ENCODE data around the gene MOCS3. TPM values are rescaled to one million over a fixed set of nuclear protein-coding genes. Genes with fewer than 3 reads are reported as not detected.

The MOCS3 gene
- total RNA-seq, 1 experiment from 2014 or later: 6.0 TPM

DNA sequence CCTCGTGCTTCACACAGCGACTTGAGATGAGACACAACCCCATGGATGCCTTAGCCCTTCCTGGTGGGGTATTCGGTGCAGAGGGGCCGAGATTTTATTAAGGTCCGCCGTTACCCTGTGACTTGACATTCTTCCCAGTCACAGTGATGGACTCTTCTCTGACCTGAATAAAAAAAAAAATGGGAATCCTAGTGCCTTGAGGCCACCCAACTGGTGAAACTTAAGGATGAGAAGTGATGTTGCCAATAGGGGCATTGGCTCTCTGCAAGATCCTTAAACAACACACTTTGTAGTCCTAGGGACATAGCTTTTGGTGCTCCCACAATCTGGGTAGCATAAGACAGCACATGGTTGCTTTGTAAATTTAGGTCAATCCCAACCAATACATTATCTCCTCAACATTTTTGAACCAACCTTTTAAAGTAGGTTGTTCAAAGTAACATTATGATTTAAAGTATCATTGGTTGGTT is 26.6 kb upstream of the MOCS3 start:
- peaks cover 61% of the 10 kb centered on the region for H3K36me3 Mint-ChIP-seq

DNA sequence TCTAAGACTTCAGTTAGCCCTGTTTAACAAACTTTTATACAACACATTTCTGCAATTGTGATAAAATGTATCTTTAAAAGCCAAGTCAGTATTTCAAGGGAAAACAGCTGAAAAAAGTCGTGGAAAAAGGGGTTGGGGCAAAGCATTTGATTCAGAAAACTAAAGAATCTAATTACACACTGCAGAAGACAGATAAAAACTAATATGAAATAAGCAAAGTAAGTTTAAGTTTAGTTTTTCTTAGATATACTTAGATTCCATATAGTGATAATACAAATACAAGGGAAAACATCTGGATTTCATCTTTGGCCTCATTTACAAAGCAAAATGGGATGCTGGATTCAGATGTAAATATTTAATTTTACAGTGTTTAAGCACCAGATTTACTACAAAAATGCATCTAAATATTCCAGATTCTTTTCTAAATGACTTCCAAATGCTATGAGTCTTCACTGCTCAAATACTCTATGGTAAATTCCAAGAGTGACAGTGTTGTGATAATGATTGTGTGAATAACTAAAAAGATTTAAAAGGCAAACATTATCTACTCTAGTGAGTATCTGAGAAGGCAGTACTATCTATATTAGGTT is 25.8 kb upstream of the MOCS3 start:
- TF ChIP-seq, protein P1, sequence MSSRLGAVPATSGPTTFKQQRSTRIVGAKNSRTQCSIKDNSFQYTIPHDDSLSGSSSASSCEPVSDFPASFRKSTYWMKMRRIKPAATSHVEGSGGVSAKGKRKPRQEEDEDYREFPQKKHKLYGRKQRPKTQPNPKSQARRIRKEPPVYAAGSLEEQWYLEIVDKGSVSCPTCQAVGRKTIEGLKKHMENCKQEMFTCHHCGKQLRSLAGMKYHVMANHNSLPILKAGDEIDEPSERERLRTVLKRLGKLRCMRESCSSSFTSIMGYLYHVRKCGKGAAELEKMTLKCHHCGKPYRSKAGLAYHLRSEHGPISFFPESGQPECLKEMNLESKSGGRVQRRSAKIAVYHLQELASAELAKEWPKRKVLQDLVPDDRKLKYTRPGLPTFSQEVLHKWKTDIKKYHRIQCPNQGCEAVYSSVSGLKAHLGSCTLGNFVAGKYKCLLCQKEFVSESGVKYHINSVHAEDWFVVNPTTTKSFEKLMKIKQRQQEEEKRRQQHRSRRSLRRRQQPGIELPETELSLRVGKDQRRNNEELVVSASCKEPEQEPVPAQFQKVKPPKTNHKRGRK (CRISPR knock-in tag; IDR thresholded peaks at IDR 0.05; ENCODE audit: borderline replicate concordance): no peak
- TF ChIP-seq, protein P2, sequence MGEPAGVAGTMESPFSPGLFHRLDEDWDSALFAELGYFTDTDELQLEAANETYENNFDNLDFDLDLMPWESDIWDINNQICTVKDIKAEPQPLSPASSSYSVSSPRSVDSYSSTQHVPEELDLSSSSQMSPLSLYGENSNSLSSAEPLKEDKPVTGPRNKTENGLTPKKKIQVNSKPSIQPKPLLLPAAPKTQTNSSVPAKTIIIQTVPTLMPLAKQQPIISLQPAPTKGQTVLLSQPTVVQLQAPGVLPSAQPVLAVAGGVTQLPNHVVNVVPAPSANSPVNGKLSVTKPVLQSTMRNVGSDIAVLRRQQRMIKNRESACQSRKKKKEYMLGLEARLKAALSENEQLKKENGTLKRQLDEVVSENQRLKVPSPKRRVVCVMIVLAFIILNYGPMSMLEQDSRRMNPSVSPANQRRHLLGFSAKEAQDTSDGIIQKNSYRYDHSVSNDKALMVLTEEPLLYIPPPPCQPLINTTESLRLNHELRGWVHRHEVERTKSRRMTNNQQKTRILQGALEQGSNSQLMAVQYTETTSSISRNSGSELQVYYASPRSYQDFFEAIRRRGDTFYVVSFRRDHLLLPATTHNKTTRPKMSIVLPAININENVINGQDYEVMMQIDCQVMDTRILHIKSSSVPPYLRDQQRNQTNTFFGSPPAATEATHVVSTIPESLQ (CRISPR knock-in tag; IDR thresholded peaks at IDR 0.05): no peak
- TF ChIP-seq GTF2I (CRISPR knock-in tag; conservative IDR thresholded peaks at IDR 0.05) (no peak), CREB1 (CRISPR knock-in tag; IDR thresholded peaks at IDR 0.05) (no peak), TP53 (CRISPR knock-in tag; IDR thresholded peaks at IDR 0.05) (no peak)
- H3K27me3 Mint-ChIP-seq (ENCODE audit: low read depth): no peaks in the 10 kb centered on the region
- no peaks in the 10 kb centered on the region for H3K9me3 Mint-ChIP-seq
- POLR2A ChIA-PET: interaction anchor here (1.7 to 2.1 kb wide), 4 partner anchors 26 to 202 kb away, joined by 4 to 23 read pairs (median 11); partner anchors contain the start of genes BCAS4, DPM1, MOCS3 and PARD6B
- no peak overlapping the region for H3K4me3 Mint-ChIP-seq
- peak overlapping the region; percentile 61 for H3K27ac Mint-ChIP-seq
- H3K36me3 Mint-ChIP-seq: peaks cover 53% of the 10 kb centered on the region
- ATAC-seq (no peak), DNase-seq (ENCODE audit: low spot score) (no peak)
- CTCF ChIA-PET: interaction anchor here (7.6 kb wide), 1 partner anchor 139 kb away, joined by 127 read pairs; the partner anchor contains the start of gene BCAS4
- H3K4me1 Mint-ChIP-seq: peaks cover 31% of the 10 kb centered on the region

More for the DNA sequence above, 26.6 kb upstream of the MOCS3 start:
- Mint-ChIP-seq H3K9me3 (no peaks in the 10 kb centered on the region), H3K27me3 (ENCODE audit: low read depth) (no peaks in the 10 kb centered on the region), H3K4me1 (peaks cover 38% of the 10 kb centered on the region), H3K27ac (peak overlapping the region; percentile 61), H3K4me3 (peak overlapping the region; percentile 36)
- no peak for ATAC-seq
- no peak for TF ChIP-seq CREM (CRISPR knock-in tag; IDR thresholded peaks at IDR 0.05)
- no peak for TF ChIP-seq RELA (CRISPR knock-in tag; IDR thresholded peaks at IDR 0.05; ENCODE audit: borderline replicate concordance)
- 0 out of 2 replicates have a peak, but pooled peaks have one; percentile 8 for TF ChIP-seq CREB1 (CRISPR knock-in tag; IDR thresholded peaks at IDR 0.05)
- no peak for TF ChIP-seq NFATC4 (CRISPR knock-in tag; IDR thresholded peaks at IDR 0.05)
- TF ChIP-seq GABPB1 (CRISPR knock-in tag; IDR thresholded peaks at IDR 0.05): no peak
- TF ChIP-seq, protein P3, sequence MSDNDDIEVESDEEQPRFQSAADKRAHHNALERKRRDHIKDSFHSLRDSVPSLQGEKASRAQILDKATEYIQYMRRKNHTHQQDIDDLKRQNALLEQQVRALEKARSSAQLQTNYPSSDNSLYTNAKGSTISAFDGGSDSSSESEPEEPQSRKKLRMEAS (CRISPR knock-in tag; IDR thresholded peaks at IDR 0.05): peak; percentile 8
- TF ChIP-seq NR2C2 (CRISPR knock-in tag; IDR thresholded peaks at IDR 0.05): 0 out of 2 replicates have a peak, but pooled peaks have one; percentile 7
- TF ChIP-seq, protein P4, sequence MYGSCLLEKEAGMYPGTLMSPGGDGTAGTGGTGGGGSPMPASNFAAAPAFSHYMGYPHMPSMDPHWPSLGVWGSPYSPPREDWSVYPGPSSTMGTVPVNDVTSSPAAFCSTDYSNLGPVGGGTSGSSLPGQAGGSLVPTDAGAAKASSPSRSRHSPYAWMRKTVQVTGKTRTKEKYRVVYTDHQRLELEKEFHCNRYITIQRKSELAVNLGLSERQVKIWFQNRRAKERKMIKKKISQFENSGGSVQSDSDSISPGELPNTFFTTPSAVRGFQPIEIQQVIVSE (CRISPR knock-in tag; IDR thresholded peaks at IDR 0.05; ENCODE audit: borderline replicate concordance): no peak
- TF ChIP-seq, protein P5, sequence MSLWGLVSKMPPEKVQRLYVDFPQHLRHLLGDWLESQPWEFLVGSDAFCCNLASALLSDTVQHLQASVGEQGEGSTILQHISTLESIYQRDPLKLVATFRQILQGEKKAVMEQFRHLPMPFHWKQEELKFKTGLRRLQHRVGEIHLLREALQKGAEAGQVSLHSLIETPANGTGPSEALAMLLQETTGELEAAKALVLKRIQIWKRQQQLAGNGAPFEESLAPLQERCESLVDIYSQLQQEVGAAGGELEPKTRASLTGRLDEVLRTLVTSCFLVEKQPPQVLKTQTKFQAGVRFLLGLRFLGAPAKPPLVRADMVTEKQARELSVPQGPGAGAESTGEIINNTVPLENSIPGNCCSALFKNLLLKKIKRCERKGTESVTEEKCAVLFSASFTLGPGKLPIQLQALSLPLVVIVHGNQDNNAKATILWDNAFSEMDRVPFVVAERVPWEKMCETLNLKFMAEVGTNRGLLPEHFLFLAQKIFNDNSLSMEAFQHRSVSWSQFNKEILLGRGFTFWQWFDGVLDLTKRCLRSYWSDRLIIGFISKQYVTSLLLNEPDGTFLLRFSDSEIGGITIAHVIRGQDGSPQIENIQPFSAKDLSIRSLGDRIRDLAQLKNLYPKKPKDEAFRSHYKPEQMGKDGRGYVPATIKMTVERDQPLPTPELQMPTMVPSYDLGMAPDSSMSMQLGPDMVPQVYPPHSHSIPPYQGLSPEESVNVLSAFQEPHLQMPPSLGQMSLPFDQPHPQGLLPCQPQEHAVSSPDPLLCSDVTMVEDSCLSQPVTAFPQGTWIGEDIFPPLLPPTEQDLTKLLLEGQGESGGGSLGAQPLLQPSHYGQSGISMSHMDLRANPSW (CRISPR knock-in tag; conservative IDR thresholded peaks at IDR 0.05; ENCODE audit: low read depth): no peak
- no peak for TF ChIP-seq ZBTB21 (CRISPR knock-in tag; IDR thresholded peaks at IDR 0.05; ENCODE audit: borderline replicate concordance)
- no peak for TF ChIP-seq JUN (CRISPR knock-in tag; IDR thresholded peaks at IDR 0.05)
- no peak for TF ChIP-seq ZNF671 (CRISPR knock-in tag; IDR thresholded peaks at IDR 0.05)
- TF ChIP-seq, protein P6, sequence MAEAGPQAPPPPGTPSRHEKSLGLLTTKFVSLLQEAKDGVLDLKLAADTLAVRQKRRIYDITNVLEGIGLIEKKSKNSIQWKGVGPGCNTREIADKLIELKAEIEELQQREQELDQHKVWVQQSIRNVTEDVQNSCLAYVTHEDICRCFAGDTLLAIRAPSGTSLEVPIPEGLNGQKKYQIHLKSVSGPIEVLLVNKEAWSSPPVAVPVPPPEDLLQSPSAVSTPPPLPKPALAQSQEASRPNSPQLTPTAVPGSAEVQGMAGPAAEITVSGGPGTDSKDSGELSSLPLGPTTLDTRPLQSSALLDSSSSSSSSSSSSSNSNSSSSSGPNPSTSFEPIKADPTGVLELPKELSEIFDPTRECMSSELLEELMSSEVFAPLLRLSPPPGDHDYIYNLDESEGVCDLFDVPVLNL (CRISPR knock-in tag; IDR thresholded peaks at IDR 0.05; ENCODE audit: borderline replicate concordance, low read depth): no peak
- no peak for TF ChIP-seq MYBL2 (CRISPR knock-in tag; IDR thresholded peaks at IDR 0.05)
- 0 out of 2 replicates have a peak, but pooled peaks have one; percentile 5 for TF ChIP-seq TEAD1 (CRISPR knock-in tag; IDR thresholded peaks at IDR 0.05)
- no peak for TF ChIP-seq ZNF317 (CRISPR knock-in tag; IDR thresholded peaks at IDR 0.05; ENCODE audit: borderline replicate concordance, low read depth)
- no peak for TF ChIP-seq ATF1 (CRISPR knock-in tag; IDR thresholded peaks at IDR 0.05)
- TF ChIP-seq, protein P7, sequence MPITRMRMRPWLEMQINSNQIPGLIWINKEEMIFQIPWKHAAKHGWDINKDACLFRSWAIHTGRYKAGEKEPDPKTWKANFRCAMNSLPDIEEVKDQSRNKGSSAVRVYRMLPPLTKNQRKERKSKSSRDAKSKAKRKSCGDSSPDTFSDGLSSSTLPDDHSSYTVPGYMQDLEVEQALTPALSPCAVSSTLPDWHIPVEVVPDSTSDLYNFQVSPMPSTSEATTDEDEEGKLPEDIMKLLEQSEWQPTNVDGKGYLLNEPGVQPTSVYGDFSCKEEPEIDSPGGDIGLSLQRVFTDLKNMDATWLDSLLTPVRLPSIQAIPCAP (CRISPR knock-in tag; IDR thresholded peaks at IDR 0.05): no peak
- 0 out of 2 replicates have a peak, but pooled peaks have one; percentile 9 for TF ChIP-seq ESRRA (CRISPR knock-in tag; IDR thresholded peaks at IDR 0.05; ENCODE audit: borderline replicate concordance)
- 0 out of 2 replicates have a peak, but pooled peaks have one; percentile 60 for TF ChIP-seq KAT7 (CRISPR knock-in tag; IDR thresholded peaks at IDR 0.05; ENCODE audit: borderline replicate concordance)
- no peak for TF ChIP-seq NR3C1 (CRISPR knock-in tag; conservative IDR thresholded peaks at IDR 0.05; ENCODE audit: low read depth)
- TF ChIP-seq FOXJ3 (CRISPR knock-in tag; IDR thresholded peaks at IDR 0.05; ENCODE audit: borderline replicate concordance): no peak
- peak; percentile 16; the same call in 1 of the 2 replicates for TF ChIP-seq RORB (CRISPR knock-in tag; IDR thresholded peaks at IDR 0.05)
- DNase-seq (ENCODE audit: low spot score): no peak
- POLR2A ChIA-PET: interaction anchor here (1.2 to 2.1 kb wide), 7 partner anchors 15 to 201 kb away, joined by 3 to 23 read pairs (median 6); partner anchors contain the start of genes BCAS4, DPM1, MOCS3 and PARD6B
- CTCF ChIA-PET: interaction anchor here (1.0 to 7.6 kb wide), 12 partner anchors 9 to 871 kb away, joined by 3 to 127 read pairs (median 5); partner anchors contain the start of genes BCAS4, DPM1, MOCS3 and SALL4

Measured in WTC11 (cell line).